ENCODE data around the gene CHN2.

DNA sequence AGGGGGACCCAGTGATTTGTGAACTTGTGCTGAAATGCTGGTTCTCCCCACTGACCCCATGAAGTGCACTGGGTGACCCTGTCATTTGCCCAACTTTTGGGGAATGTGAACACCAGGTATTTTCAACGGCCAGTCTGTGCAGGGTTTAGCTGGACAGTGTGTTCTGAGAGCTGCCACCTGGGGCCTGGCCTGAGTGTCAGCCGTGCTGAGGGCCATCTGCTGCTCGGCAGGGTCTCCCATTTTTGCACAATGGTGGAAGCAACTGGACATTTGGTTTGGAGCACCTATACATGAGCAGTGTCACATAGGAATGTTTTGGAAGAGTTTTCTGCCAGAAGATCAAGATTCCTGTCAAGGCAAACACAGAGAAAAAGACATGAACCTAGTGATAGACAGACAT lies 5.2 kb downstream of the CHN2 start:
- TF ChIP-seq, protein P1, sequence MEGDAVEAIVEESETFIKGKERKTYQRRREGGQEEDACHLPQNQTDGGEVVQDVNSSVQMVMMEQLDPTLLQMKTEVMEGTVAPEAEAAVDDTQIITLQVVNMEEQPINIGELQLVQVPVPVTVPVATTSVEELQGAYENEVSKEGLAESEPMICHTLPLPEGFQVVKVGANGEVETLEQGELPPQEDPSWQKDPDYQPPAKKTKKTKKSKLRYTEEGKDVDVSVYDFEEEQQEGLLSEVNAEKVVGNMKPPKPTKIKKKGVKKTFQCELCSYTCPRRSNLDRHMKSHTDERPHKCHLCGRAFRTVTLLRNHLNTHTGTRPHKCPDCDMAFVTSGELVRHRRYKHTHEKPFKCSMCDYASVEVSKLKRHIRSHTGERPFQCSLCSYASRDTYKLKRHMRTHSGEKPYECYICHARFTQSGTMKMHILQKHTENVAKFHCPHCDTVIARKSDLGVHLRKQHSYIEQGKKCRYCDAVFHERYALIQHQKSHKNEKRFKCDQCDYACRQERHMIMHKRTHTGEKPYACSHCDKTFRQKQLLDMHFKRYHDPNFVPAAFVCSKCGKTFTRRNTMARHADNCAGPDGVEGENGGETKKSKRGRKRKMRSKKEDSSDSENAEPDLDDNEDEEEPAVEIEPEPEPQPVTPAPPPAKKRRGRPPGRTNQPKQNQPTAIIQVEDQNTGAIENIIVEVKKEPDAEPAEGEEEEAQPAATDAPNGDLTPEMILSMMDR (conservative IDR thresholded peaks at IDR 0.05; ENCODE audit: low read depth, low read length): no peak
- TF ChIP-seq EZH2 (IDR thresholded peaks at IDR 0.05; ENCODE audit: low read length, unreplicated experiment): no peak
